A673 (cell line): ENCODE measurements around the gene HLCS. TPM values are rescaled to one million over a fixed set of nuclear protein-coding genes. Genes with fewer than 3 reads are reported as not detected.

ENCODE experiments used
- BruUV-seq: library from RNA; stranded (reverse); fragments of 400-500 nt; replicated peaks from 2 replicates; lab custom pipeline; 2021; lab: Mats Ljungman, UMichigan
- CTCF ChIA-PET: fragments of 300-600 bp; sonication (Branson Sonifier 250); formaldehyde crosslinking; loops from one replicate; lab custom pipeline; 2022; ENCODE audit warnings: antibody characterized with exemption; lab: Charles Lee
- POLR2A ChIA-PET: fragments of 300-600 bp; sonication (Branson Sonifier 250); formaldehyde crosslinking; loops from one replicate; lab custom pipeline; 2022; ENCODE audit warnings: antibody characterized with exemption; ENCODE audit not compliant: low non-redundant PET; lab: Charles Lee
- DNase-seq: peaks from one replicate; pipeline ENCODE4 v3.0.0-alpha.2; 2015; ENCODE audit warnings: low spot score
- H3K27ac ChIP-seq: fragments of 200-600 bp; sonication (generic); 2 replicates; pipeline ENCODE4 v1.5.1; 2016; ENCODE audit warnings: mixed run types, low read depth, mild to moderate bottlenecking, mixed read lengths, antibody characterized with exemption, low read length; ENCODE audit not compliant: poor library complexity, severe bottlenecking
- H3K27me3 ChIP-seq: fragments of 200-600 bp; sonication (generic); replicated peaks from 2 replicates; pipeline ENCODE4 v1.6.1; 2017; ENCODE audit warnings: mixed run types, low read depth, mild to moderate bottlenecking, mixed read lengths, antibody characterized with exemption, low read length; ENCODE audit not compliant: insufficient read depth, poor library complexity
- H3K36me3 ChIP-seq: fragments of 200-600 bp; sonication (generic); 2 replicates; pipeline ENCODE4 v1.6.1; 2016; ENCODE audit warnings: mixed run types, mild to moderate bottlenecking, mixed read lengths, antibody characterized with exemption, low read length; ENCODE audit not compliant: insufficient read depth, poor library complexity, severe bottlenecking
- H3K4me1 ChIP-seq: fragments of 200-600 bp; sonication (generic); 2 replicates; pipeline ENCODE4 v1.6.1; 2017; ENCODE audit warnings: mixed run types, mild to moderate bottlenecking, mixed read lengths, antibody characterized with exemption, low read length; ENCODE audit not compliant: insufficient read depth, poor library complexity, severe bottlenecking
- H3K4me3 ChIP-seq: fragments of 200-600 bp; sonication (generic); 2 replicates; pipeline ENCODE4 v1.5.1; 2016; ENCODE audit warnings: low read depth, mixed run types, mild to moderate bottlenecking, mixed read lengths, low read length; ENCODE audit not compliant: poor library complexity, severe bottlenecking
- H3K9me3 ChIP-seq: fragments of 200-600 bp; sonication (generic); 2 replicates; pipeline ENCODE4 v1.6.1; 2016; ENCODE audit warnings: mixed run types, low read depth, mild to moderate bottlenecking, mixed read lengths, antibody characterized with exemption, low read length; ENCODE audit not compliant: poor library complexity, severe bottlenecking
- EZH2 ChIP-seq: fragments of 200-600 bp; sonication (generic); IDR thresholded peaks from 2 replicates; pipeline ENCODE4 v1.6.1; 2017; ENCODE audit warnings: borderline replicate concordance, low read depth, mild to moderate bottlenecking, mixed read lengths, antibody characterized with exemption, low read length; ENCODE audit not compliant: poor library complexity, severe bottlenecking
- intact Hi-C: fragments of 100-400 bp; cut with micrococcal nuclease; formaldehyde crosslinking; loops from one replicate; pipeline ENCODE4 v1.10.0; 2022; ENCODE audit not compliant: unreplicated experiment
- total RNA-seq: library from RNA; stranded (reverse); gene quantifications from 2 replicates; pipeline ENCODE4 v1.2.3, GENCODE V29; 2021
- TF ChIP-seq, protein P1 (sequence below): fragments of 300-800, 200-600 bp; sonication (generic); conservative IDR thresholded peaks from 2 replicates; pipeline ENCODE4 v1.5.1; 2017; ENCODE audit warnings: low read depth, mild to moderate bottlenecking, antibody characterized with exemption, low read length, moderate library complexity, mixed read lengths

HLCS gene
- total RNA-seq, 1 experiment from 2014 or later, result 15.3 TPM

DNA sequence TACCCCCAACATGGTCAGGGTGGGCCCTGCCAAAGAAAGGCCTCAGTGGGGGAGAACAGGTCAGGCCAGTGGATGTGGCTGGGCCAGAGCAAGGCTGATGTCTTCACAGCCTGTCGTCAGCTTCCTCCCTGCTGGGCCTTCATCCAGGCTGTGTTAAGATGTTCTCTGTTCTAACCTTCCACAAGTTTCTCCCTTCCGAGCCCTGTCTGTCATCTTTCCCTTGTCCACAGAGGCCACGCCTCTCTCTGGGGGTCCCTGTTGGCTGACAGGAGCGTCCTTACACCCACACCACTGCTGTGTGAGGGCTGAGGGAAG is 231.3 kb downstream of the HLCS start:
- no peak for TF ChIP-seq EZH2
- TF ChIP-seq, protein P1, sequence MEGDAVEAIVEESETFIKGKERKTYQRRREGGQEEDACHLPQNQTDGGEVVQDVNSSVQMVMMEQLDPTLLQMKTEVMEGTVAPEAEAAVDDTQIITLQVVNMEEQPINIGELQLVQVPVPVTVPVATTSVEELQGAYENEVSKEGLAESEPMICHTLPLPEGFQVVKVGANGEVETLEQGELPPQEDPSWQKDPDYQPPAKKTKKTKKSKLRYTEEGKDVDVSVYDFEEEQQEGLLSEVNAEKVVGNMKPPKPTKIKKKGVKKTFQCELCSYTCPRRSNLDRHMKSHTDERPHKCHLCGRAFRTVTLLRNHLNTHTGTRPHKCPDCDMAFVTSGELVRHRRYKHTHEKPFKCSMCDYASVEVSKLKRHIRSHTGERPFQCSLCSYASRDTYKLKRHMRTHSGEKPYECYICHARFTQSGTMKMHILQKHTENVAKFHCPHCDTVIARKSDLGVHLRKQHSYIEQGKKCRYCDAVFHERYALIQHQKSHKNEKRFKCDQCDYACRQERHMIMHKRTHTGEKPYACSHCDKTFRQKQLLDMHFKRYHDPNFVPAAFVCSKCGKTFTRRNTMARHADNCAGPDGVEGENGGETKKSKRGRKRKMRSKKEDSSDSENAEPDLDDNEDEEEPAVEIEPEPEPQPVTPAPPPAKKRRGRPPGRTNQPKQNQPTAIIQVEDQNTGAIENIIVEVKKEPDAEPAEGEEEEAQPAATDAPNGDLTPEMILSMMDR, result no peak
- intact Hi-C loops, result no loop called here
- Histone ChIP-seq H3K9me3 (no peaks in the 10 kb centered on the region), H3K4me3 (no peak overlapping the region), H3K4me1 (no peaks in the 10 kb centered on the region), H3K36me3 (peaks cover 43% of the 10 kb centered on the region), H3K27me3 (no peaks in the 10 kb centered on the region), H3K27ac (no peak overlapping the region)
- no peak for DNase-seq
- ChIA-PET CTCF (no interaction called here), POLR2A (interaction anchor here (0.5 kb wide), 1 partner anchor 19 kb away, joined by 5 read pairs; no protein-coding TSS in a partner anchor)
- no TSS peak for BruUV-seq

DNA sequence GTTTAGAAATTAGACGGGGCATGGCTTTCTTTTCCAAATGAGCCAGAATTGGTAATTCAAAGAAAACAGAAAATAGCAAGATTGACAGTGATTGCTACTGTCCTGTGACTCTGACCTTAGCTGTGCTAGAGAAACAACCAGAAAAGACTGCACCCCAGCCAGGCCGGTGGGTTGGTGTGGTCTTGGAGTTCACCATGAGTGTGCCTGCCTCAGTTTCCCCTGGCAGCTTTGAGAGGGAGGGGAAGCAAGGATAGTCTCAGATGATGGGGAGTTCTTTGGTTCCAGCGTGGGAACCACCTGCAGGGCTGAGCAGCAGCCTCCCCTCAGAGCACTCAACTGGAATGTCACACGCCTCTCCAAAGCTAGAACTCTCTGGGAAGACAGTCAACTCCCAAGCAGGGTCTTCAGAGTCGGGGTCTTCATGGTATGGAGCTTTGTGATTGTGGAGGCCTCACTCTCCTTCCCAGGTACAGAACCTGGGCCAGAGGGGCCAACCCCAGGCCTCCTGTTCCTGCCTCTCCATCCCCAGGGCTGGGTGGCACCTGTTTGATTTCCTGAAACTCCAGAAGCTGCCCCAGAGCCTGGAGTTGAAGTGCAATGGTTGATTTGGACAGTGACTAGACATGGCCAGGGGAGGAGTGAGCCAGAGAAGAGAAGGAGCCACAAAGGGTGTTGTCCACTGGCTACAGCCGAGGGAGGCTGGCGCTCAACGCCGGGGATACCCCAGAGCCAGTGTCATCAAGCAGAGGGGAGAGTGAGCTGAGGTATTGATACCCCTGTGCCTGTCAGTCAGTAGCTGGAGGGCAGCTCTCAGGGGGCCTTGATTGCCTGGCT is 231.9 kb downstream of the HLCS start:
- no peak for DNase-seq
- CTCF ChIA-PET, result no interaction called here
- Histone ChIP-seq H3K27me3 (no peaks in the 10 kb centered on the region), H3K4me1 (no peaks in the 10 kb centered on the region), H3K9me3 (no peaks in the 10 kb centered on the region), H3K36me3 (peaks cover 42% of the 10 kb centered on the region), H3K27ac (no peak overlapping the region), H3K4me3 (no peak overlapping the region)
- POLR2A ChIA-PET, result interaction anchor here (0.5 kb wide), 1 partner anchor 18 kb away, joined by 5 read pairs; no protein-coding TSS in a partner anchor
- BruUV-seq, result no TSS peak
- intact Hi-C loops, result no loop called here
- TF ChIP-seq EZH2, result no peak
- TF ChIP-seq, protein P1, result no peak

DNA sequence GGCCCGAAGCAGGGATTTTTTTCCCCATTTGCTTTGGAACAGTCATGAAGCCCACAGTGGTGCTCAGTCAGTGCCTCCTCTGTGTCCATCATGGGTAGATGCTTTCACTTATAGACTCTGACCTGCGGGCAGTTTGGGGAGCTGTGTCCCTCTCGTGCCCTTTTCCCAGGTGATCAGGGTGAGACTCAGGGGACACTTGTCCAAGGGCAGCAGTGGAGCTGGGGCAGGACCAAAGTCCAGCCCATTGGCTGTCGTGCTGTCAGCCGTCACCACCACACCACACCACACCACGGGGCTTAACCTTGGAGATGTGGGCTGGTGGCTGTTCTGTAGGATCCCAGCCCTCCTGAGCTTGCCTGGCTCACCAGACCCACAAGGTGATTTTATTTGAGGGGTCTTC is 232.6 kb downstream of the HLCS start:
- BruUV-seq, result no TSS peak
- CTCF ChIA-PET, result no interaction called here
- intact Hi-C loops, result no loop called here
- DNase-seq, result no peak
- Histone ChIP-seq H3K4me1 (no peaks in the 10 kb centered on the region), H3K4me3 (no peak overlapping the region), H3K27ac (no peak overlapping the region), H3K36me3 (peaks cover 39% of the 10 kb centered on the region), H3K9me3 (no peaks in the 10 kb centered on the region), H3K27me3 (no peaks in the 10 kb centered on the region)
- no peak for TF ChIP-seq EZH2
- TF ChIP-seq, protein P1, result no peak
- POLR2A ChIA-PET, result no interaction called here
